GM21619 (cell line): ENCODE data around the gene PPP4R4.
"Not testable (repeated sequence)": the region's sequence is repeated elsewhere in the genome, so short reads cannot be mapped to it uniquely, and the experiment has no call there.

Source experiments
- ATAC-seq: cut with Tn5 transposase; IDR thresholded peaks from one replicate; pipeline ENCODE4 v1.9.1; 2021; ENCODE audit not compliant: unreplicated experiment

The PPP4R4 gene

DNA sequence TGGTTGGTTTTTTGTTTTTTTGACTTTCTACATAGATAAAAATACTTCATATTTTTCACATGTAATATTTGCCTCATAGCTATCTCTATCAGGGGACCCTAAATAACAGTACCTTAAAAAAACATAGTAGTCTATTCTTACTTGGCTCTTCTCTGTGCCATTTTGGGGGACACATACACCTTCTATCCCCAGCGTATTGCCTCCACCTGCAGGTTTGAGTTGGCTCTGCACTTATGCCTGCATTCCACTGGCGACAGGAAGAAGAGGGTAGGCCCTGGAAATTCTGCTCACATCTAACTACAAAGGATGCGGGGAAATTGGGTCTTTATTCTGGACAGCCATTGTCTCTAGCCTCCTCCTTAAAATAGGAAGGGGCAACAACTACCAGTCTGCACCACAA lies 30.9 kb upstream of the PPP4R4 start:
- no peak for ATAC-seq

DNA sequence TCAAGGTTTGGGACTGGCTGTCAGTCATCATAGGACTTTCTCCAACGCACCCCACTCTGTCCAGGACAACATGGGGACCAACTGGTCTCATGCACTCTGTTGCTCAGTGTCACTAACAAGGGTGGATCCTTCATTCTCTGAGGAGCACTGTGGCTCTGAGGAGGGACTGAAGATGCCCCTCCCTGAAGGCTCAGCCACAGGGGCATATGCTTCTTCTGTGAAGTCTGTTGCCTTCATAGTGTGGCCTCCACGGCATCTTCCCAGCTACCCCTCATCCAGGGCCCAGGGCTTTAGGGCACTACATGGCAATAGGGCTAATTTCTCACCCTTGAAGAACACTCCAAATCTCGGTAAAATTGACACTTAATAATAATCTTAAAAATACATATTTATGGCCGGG lies 30.4 kb upstream of the PPP4R4 start:
- no peak for ATAC-seq

DNA sequence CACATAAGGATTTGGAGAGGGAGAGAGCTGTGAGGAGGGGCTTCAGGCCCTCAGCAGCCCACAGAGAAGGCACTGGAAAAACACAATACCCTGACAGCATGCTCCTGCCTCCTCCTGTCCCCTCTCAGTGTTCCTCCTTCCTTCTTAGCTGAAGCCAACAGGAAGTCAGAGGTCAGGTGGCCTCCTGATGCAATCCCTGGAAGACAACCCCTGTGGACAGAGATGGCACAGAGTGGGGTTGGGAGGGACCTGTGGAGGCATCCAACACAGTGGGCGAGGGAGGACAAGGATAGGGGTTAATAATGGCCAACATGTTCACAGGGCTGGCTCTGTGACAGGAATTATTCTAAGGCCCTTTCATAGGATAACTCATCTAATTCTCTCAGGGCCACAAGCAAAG lies 29.4 kb upstream of the PPP4R4 start:
- ATAC-seq = no peak

DNA sequence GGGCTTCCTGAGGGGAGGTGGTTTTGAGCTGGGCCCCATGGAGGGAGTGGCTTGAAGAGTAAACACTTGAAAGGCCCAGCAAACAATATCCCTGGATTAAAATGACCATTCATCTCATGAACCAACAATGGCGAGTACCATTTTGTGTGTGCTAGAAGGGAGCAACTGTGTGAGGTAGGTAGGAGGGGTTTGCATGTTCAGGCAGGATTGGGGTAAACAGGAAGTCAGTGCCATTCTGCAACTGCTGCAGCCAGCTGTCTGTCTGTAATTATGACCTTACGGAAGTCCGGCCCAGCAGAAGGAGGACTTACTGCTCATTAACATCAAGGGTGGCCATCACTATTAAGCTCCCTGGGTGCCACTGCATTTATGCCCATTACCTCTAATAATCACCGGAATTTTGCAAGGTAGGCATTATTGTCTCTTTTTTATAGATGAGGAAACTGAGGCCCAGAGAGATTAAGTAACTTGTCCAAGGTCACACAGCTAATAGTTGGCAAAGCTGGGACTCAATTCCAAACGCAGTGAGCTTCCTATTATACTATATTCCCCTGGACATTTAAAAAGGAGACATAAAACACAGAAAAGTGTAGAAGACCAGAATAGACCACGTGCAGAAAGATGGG lies 28.1 kb upstream of the PPP4R4 start:
- ATAC-seq = no peak

DNA sequence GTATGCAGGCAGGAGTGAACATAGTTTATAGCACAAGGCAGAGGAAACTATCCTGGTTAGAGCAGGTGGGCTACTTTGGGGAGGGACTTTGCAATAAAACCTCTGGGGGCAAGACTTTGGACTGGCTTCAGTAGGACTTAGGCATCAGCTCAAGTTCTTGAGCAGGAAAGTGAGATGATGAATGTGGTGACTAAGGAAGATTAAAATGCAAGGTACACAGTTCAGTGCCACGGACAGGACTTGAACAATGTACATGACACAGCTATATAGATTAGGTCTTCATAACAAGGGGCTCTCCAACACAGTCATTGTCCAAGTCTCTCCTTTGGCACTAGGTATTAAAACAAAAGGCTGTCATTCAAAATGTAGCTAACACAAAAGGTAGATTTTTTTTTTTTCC lies 21.4 kb upstream of the PPP4R4 start:
- ATAC-seq = no peak

DNA sequence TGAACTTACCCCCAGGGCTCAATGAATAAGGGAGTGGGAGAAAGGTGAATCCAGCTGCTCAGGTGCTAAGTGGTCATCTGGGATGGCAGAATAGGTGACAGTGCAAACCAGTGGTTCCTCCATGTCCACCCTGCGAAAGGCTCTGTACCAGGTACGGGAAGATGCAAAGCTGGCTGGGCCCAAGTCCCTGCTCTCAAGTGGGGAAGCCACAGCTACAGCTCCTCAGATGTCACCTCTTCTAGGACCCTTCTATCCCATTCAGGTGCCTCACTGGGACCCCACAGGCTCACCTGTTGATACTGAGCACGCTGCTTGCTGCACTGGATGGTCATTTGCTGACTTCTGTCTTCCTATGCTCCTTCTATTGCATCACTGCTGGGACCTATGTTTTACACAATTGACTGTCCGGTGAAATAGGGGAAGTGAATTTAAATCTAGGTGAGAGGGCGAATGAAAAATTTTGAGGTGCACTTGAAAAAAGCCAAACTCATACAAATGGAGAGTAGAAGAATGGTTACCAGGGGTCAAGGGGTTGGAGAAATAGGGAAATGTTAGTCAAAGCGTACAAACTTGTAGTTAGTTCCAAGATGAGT lies 20.3 kb upstream of the PPP4R4 start:
- ATAC-seq = no peak

DNA sequence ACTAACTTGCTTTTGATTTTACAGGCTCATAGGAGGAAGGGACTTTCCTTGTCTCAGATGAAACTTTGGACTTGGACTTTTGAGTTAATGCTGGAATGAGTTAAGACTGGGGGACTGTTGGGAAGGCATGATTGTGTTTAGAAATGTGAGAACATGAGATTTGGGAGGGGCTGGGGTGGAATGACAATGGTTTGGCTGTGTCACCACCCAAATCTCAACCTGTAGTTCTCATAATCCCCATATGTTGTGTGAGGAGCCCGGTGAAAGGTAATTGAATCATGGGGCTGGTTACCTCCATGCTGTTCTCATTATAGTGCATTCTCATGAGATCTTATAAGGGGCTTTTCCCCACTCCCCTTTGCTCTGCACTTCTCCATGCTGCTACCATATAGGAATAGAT lies 18.0 kb upstream of the PPP4R4 start:
- ATAC-seq = not testable (repeated sequence)

DNA sequence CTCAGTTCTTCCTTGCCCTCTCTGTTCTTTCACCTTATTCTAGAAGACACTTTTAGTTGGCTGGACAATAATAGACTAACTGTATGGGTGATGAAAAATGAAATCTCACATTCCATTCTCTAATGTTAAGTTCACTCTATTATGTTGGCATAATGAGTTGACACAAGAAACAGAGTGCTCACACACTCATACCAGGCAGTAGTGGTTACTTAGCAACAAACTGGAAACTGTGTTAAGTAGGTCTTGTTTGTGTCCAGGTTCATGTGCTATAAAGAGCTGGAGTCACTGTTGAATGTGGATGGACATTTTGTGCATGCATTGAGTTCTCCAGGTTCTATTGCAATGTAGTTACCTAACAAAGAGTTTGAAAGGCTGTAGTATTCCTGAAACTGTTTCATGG lies 16.9 kb upstream of the PPP4R4 start:
- ATAC-seq = no peak

DNA sequence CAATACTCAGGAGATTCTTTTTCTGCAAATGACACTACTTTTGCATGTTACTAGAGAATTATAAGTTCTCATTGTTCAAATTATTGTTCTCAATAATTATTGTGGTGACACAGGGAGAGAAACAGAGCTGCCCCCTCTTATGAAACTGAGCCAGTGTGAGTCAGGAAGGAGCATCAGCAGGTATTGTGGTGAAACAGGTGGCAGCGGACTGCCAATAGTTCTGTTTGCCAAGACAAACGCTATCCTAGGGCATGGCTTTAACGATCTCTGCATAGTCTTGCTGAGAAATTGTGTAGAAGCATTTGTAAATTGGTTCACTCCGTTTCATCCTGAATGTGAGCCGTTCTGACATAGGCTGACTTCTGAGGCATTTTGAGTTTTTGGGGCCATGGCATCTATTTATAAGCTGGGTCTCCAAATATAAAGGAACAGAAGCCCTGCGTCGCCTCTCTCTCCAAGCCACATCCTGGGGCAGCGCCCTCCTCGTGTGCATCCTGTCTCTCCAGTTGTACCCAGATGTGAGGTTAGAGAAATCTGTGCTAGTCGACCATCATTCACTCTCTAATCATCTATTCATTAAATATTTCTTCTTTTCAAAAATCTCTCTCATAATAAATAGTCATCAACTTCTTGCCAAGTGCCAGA lies 15.8 kb upstream of the PPP4R4 start:
- no peak for ATAC-seq

DNA sequence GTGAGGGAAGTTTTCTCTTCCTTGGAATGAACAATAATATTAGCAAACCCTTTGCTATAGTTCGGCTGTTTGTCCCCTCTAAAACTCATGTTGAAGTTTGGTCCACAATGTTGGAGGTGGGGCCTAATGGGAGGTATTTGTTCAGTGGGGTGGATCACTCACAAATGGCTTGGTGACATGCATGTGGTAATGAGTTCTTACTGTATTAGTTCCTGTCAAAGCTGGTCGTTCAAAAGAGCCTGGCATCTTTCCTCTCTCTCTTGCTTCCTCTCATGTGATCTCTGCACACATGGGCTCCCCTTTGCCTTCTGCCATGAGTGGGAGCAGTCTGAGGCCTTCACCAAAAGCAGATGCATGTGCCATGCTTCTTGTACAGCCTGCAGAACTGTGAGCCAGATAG lies 13.1 kb upstream of the PPP4R4 start:
- ATAC-seq = no peak

DNA sequence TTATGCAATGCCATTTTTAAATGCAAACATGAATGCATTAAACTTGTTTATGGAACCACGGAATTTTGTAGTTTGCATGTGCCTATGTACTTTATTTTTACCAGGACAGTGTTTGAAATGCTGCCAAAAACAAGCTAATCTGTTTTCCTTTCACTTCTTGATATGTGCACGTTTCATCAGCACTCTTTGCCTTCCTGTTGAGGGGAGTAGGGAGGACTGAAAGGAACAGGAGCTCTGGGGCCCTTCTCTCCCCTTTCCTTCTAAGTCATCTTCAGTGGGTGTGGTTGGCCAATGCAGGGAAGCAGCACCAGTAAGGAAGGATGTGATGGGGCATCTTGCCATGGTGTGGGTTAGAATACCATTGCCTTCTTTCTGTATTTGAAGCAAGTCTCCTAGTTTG lies 12.1 kb upstream of the PPP4R4 start:
- ATAC-seq = no peak

DNA sequence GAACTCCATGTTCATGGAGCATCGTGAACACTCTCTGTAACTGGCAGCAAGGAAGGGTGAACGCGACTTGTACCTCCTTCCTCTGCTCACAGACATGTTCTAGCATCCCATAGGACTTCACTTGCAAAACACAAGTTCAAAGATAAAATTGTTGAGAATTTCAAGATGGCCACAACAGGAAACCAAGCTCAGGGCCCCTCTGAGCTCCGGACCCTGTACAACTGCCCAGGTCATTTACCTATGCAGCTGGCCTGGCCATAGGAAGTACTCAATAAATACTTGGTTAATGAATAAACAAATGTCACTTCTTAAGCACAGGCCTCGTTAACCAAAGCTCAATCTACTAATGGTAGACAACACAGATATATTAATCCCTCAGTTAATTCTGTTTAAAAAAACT lies 11.7 kb upstream of the PPP4R4 start:
- ATAC-seq = no peak

DNA sequence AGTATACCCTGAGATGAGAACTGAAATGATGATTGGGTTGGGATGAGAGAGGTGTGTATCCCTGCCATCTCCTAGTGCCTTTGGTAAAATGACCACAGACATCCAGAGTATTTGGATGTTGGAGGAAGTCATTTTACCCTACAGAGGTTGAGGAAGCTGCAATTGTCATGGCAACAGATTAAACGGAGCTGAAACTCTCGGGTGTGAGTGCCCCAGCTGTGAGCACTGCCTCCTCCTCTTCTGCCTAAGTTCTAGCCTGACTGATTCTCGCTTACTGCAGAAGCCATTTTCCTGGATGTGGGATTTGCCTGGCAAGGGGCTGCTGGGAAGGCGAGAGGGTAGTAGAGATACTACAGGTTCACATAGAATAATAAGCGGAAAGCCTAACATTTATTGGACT lies 10.3 kb upstream of the PPP4R4 start:
- ATAC-seq = no peak

DNA sequence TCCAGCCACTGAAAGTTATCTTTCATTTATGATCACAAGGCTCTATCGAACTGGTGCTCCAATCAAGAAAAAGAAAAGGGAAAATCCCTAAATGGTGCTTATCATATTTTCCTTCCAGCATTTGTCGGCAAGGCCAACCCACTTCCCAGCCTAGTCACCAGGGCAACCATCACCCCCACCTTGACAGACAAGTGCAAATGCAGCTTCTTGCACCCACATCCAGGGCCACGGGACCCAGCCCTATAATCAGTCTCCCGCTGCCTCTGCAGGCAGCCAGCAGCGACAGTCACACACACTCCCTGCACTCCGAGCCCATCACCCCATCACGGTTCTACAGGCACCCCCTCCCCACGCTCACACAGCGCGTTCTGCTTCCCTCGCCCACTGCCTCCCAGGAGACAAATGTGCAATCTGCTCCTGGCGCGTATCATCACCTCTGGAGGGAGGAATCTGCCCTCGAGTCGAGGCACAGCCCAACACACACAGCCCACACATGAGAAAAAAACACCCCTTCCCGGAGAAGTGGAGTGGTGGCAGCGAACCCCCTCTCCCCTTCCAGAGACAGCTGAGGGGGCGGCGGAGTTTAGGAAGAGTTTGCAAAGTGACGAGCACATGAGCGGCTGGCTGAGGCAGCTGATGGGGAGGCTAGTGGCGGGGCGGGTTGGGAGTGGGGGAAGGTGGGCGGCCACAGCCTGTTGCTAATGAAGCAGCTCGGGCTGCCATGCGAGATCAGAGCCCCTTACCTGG lies 9.3 kb upstream of the PPP4R4 start:
- no peak for ATAC-seq

DNA sequence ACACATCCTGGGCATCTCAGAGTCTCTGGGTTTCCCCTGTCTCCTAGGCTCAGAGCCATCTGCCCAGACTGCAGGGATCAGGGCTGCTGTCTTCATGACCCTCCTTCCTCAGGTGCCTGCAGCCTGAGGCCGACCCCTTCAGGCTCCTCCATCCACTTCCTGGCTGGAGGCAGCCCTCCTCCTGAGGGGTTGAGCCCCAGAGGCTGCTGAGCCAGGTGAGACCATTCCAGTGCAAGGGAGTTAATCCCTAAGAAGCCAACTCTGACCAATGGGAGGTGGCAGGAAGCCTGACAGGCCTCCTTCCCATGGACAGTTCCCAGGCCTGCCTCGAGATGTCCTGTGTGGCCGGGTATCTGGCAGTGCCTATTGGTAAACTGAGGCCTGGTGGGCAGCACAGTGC lies 8.4 kb upstream of the PPP4R4 start:
- ATAC-seq = no peak

DNA sequence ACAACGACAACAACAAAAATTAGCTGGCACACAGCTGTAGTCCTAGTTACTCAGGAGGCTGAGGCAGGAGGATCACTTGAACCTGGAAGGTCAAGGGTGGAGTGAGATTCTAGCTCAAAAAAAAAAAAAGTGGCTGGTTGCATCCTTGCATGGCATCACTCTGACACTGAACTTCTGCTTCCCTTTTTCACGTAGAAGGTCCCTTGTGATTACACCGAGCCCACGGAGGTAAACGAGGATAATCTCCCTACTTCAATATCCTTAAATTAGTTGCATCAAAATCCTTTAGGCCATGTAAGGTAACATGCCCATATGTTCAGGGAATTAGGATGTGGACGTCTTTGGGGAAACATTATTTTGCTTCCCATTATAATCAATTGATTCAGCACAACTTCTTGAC lies 4.0 kb upstream of the PPP4R4 start:
- ATAC-seq = no peak

DNA sequence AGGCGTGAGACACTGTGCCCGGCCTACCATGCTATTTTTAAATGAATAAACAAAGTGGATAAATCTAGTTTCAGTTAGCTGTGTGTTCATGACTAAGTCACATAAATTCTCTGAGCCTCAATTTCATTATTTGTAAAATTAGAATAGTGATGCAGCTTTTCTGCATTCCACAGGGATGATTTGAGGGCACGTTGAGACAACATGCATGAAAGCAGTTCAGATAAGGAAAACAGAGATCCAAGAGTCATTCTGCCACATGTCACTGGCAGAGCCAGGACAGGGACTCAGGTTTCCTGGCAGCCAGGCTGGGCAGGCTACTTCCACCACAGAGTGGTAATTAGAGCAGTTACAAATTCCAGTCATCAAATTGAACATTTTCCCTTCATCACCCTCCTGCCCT lies 2.9 kb upstream of the PPP4R4 start:
- no peak for ATAC-seq

DNA sequence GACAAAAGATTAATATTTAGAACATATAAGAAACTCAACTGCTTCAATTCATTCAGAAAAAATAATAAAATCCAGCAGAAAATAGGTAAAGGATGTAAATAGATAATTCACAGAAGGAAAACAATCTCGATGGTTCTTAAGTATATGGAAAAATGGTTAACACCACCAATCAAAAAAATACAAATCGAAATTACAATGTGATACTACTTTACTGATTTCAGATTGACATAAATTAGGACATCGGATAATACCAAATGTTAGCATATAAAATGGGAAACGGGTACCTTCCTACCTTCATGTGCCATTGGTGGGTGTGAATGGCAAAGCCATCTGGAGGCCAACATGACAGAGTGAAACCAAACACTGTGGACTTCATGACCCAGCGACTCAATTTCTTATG lies 1.6 kb upstream of the PPP4R4 start:
- no peak for ATAC-seq

DNA sequence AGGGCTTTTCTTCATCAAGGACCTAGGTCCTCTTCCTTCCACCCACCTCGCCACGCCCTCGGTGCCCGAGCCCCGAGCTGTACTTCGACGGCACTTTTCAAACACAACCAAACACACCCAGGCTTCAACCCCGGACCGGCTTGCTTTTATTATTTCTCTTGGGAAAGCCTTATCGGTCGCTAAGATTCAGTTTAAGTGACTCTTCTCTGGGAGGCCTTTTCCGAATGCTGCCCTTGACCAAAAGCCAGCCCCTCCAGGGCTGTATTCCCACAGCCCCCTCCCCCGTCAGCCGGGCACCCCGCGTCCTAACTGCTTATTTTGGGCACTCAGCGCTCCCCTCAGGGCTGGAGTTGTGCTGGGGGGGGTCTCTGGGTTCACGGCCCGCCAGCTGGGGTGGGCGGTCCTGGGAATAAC lies 644 bp upstream of the PPP4R4 start:
- no peak for ATAC-seq

DNA sequence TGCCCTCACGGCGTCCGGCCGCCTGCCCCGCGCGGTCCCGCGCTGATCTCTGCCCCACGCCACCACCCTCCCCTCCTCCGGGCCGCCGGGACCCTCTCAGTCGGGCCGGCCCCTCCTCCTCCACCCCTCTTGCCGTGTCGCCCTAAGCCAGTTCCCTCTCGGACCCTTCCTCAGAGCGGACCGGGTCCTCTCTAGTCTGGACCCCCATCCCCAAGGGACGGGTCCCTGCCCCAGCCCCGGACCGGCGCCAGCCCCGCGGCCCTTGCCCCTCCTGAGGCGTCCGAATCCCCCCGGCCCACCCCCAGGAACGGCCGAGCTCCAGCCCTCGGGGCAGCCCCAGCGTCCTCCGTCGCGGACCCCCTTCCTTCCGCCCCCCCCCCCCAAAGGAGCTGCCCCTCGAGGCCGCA lies 485 bp downstream of the PPP4R4 start:
- no peak for ATAC-seq

DNA sequence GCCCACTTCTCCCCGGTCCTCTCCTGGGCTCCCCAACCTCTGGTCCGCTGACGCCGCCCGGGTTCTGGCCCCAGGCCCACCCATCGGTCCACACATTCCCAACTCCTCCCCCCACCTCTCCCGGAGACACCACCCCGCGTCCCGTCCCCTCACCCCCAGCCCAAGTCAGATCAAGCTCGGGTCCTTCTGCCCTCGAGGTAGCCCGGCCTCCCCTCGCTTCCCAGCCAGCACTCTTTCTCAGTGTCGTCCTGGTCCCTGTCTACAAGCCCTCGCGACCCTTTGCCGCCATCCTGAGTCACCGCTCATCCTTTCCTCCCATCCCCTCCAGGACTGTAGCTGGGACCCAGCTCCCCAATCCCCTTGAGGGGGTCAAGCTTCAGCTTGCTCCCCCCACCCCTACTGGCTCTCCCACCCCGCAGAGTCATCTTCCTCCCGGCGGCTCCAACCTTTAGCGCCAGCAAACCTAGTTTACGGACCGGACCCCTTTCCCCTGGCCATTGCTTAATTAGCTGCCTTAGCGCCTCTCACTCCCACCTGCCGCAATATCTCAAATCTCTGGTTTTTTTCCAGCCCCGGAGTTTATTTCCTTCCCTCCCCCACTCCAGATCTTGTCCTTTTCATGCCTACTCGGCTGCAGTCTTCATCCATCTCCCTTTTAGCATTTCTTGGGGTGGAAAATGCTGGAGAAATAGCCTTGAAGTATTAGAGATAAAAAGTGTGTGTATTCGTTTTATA lies 1.1 kb downstream of the PPP4R4 start:
- no peak for ATAC-seq
